ENCODE data around the gene RFC3.

The RFC3 gene

GRCh38 chr13:33815011-33815550, 2.9 kb upstream of the RFC3 start:
- no peak for DNase-seq

- no peak for DNase-seq
Measured at GRCh38 chr13:33816912-33817311, 1.0 kb upstream of the RFC3 start.

DNA sequence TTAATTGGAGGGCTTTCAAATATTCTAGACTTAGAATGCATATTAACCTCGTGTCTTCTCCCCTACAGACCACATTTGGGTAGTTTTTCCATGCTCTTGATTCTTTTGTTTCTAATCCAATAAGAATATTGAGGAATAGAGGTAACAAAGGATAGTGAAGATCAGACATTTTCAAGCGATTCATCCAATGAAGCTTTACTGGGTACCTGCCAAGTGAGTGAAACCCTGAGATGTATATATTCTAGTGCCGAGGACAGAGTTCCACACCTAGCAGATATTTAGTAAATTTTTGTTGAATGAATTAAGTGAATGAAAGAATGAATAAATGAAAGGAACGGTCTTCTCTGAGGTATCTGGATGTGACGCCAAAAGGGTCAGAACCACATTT, 442 bp upstream of the RFC3 start:
- DNase-seq: peak; percentile 53

GRCh38 chr13:33825083-33825482, 7.1 kb downstream of the RFC3 start:
- no peak for DNase-seq

- DNase-seq: no peak
Measured at GRCh38 chr13:33827139-33827538, 9.2 kb downstream of the RFC3 start.

- no peak for DNase-seq
Measured at GRCh38 chr13:33828431-33829129, 10.6 kb downstream of the RFC3 start.

DNA sequence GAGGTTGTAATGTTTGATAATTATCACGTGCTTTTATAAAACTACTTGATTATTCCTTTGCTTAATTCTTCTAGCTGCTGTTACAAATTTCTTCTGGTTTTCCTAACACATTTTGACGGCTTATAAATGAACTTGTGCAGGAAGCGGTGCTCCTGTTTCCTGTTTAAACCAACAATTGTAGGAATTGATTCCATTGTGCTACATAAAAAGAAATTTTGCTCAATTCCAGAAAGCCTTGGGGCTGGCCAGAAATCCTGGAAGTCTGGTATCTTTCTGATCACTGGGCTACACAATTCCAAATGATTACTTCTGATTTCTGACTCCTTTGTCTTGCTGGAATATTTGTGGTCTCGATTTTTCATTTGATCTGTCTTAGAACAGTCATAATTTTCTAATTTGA, 14.9 kb downstream of the RFC3 start:
- DNase-seq: no peak

GRCh38 chr13:33838647-33839046, 20.7 kb downstream of the RFC3 start:
- no peak for DNase-seq

DNA sequence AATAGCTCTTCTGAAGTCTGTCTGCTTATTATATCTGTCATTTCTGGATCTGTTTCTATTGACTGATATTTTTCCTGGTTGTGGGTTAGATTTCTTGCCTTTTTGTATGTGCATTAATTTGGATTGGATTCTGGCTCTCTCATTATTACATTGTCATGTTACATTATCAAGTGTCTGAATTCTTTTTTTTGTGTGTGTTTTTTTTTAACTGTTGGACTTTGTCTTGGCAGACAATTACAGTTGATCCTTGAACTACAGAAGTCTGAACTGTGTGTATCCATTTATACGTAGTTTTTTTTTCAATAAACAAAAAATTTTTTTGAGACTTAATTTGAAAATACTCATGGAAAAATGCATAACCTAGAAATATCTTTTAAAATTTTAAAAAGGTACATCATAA, 22.5 kb downstream of the RFC3 start:
- DNase-seq: no peak

GRCh38 chr13:33842207-33842606, 24.3 kb downstream of the RFC3 start:
- DNase-seq: no peak

DNA sequence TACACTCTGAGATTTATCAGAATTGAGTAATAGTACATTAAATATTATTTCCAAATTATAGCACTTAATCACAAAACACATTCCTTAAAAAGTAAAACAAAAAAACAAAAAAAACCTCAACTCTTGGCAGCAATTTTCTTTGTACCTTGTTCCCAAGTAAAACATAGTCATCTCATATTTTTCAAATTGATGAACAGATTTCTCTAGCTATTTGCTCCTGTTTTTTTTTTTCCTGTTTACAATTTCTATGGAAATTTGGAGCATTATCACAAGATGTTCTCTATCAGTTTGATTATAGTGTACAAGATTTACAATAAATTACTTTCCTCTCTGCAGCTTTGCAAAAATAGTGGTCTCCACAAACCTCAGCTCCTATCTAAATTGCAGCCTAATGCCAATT, 25.0 kb downstream of the RFC3 start:
- no peak for DNase-seq

DNA sequence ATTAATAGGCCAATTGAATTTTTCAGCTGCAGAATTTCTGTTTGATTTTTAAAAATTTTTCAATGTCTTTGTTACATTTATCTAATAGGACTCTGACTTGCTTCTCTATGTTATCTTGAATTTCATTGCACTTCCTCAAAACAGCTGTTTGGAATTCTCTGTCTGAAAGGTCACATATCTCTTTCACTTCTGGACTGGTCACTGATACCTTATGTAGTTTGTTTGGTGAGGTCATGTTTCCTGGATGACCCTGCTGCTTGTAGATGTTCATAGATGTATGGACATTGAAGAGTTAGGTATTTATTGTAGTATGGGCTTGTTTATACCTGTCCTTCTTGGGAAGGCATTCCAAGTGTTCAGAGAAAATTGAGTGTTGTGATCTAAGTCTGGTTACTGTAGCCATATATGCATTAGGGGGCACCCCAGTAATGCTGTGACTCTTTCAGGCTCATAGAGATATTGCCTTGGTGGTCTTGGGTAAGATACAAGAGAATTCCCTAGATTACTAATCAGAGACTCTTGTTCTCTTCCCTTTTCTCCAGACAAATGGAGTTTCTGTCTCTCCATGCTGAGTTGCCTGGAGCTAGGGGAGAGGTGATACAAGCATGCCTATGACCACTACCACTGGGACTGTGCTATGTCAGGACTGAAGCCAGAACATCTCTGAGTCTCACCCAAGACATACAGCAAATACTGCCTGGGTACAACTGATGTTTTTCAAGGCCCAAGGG, 27.8 kb downstream of the RFC3 start:
- DNase-seq: no peak

DNA sequence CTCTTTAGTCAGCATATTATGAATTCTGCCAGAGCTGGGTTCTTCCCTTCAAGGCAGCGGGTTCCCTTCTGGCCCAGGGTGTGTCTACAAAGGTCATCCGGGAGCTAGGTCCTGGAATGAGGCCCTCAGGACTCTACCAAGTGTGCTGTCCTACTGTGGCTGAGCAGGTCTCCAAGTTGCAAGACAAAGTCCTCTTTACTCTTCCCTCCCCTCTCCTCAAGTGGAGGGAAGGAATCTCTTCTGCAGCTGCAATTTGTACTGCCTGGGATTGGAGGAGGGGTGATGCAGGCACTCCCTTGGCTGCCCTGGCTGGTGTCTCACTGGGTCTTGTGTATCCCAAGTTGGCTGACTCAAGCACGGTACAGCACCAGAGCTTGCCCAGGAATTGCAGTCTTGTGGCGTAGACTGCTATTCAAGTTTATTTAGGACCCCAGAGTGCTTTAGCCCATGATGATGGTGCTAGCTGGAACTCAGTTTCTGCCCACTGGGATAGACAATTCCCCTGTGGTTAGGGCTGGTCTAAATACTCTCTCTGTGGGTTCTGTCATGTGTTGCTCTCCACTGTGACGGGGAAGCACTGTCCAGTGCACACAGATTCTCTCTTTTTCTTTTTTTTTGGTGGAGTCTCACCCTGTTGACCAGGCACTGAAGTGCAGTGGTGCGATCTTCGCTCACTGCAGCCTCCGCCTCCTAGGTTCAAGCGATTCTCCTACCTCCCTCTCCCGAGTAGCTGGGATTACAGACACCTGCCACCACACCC, 28.5 kb downstream of the RFC3 start:
- DNase-seq: no peak

DNA sequence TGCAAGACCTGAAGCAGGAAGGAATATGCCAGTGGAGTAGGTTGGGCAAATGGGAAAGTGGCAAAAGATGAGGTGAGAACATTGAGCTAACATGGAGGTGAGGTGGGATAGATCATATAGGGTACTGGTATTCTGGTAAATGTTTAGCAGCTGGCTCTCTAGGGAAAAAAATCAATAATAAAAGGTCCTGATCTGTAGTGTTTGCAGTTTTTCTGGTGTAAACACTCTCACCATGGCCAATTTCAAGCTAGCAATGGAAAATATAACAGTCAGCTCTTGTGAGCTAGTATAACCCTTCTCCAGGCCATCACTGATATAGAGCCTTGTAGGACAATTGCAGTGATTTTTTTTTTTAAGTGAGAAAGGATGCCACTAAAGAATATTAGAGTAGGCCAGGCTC, 31.3 kb downstream of the RFC3 start:
- no peak for DNase-seq

DNA sequence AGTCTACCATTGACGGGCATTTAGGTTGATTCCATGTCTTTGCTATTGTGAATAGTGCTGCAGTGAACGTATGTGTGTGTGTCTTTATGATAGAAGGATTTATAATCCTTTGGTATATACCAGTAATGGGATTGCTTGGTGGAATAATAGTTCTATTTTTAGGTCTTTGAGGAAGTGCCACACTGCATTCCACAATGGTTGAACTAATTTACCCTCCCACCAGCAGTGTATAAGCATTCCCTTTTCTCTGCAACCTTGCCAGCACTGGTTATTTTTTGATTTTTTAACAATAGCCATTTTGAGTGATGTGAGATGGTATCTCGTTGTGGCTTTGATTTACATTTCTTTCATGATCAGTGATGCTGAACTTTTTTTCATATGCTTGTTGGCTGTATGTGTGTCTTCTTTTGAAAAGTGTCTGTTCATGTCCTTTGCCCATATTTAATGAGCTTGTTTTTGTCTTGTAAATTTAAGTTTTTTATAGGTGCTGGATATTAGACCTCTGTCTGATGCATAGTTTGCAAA, 37.5 kb downstream of the RFC3 start:
- DNase-seq: no peak

DNA sequence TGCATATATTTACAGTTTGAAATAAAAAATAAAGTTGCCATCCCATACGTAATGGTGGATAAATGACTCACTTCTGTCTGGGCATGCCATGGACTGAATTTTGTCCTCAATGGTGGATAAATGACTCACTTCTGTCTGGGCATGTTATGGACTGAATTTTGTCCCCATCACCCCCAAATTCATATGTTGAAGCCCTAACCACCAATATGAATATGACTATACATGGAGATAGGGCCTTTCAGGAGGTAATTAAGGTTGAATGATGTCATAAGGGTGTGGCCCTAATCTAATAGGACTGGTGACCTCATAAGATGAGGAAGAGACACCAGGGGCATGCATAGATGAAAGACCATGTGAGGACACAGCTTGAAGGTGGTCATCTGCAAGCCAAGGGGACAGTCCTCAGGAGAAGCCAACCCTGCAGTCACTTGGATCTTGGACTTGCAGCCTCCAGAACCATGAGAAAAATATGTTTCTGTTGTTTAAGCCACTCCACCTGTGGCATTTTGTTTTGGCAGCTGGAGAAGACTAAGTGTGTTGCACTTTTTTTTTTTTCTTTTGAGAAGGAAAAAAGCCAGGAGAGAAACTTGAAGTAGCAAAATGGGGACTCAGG, 41.8 kb downstream of the RFC3 start:
- DNase-seq: no peak

- DNase-seq: no peak
Measured at GRCh38 chr13:33860526-33860925, 42.6 kb downstream of the RFC3 start.

DNA sequence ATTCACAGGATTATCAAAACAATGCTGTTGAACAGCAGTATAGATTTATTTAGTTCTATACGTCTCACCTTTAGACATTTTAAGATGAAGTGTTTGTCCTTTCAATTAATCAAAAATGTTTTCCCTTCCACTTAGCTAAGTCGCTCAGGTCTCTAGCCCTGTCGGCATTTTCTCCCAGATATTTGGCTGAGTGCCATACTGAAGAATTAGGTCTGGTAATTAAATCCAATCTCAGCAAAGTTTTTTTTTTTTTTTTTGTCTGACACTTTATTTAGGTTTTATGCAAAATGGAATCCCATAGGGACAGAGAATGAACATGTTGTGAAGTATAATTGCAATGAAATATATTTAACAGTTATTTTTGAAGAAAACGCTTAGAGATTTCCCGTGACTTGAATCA, 44.1 kb downstream of the RFC3 start:
- DNase-seq: no peak

- DNase-seq: no peak
Measured at GRCh38 chr13:33863188-33863789, 45.3 kb downstream of the RFC3 start.

- DNase-seq: no peak
Measured at GRCh38 chr13:33865945-33866344, 48.0 kb downstream of the RFC3 start.

GRCh38 chr13:33867472-33867871, 49.5 kb downstream of the RFC3 start:
- DNase-seq: no peak

- DNase-seq: no peak
Measured at GRCh38 chr13:33868343-33868994, 50.5 kb downstream of the RFC3 start.

All from kidney glomerular epithelial cell (primary cell).